A549 (cell line): ENCODE measurements around the gene ZBTB20.
A peak's percentile ranks its signal among the peaks of the same experiment; 100 is the strongest.

ENCODE experiments used
- HDAC2 ChIP-seq: fragments of 200-600 bp; sonication (generic); IDR thresholded peaks from 2 replicates; pipeline ENCODE4 v1.6.1; 2016
- HOXA7 ChIP-seq: fragments of 250-450 bp; sonication (Bioruptor Pico); IDR thresholded peaks from 2 replicates; pipeline ENCODE4 v1.5.0; 2020; ENCODE audit warnings: mild to moderate bottlenecking, moderate library complexity
- MAFK ChIP-seq: fragments of 450-650 bp; IDR thresholded peaks from 2 replicates; pipeline ENCODE4 v1.6.1; 2014; ENCODE audit not compliant: partially characterized antibody
- POLR2A ChIP-seq: IDR thresholded peaks from 2 replicates; pipeline ENCODE4 v1.6.1; 2012; ENCODE audit warnings: mild to moderate bottlenecking, low read length
- RFX5 ChIP-seq: fragments of 450-650 bp; IDR thresholded peaks from 2 replicates; pipeline ENCODE4 v1.7.1; 2014; ENCODE audit warnings: antibody characterized with exemption, mild to moderate bottlenecking, moderate library complexity
- TP53 ChIP-seq: fragments of 250-450 bp; sonication (Bioruptor Pico); IDR thresholded peaks from 2 replicates; pipeline ENCODE4 v1.5.0; 2021; ENCODE audit warnings: mild to moderate bottlenecking, moderate library complexity
- ZC3H11A ChIP-seq: fragments of 450-650 bp; IDR thresholded peaks from 2 replicates; pipeline ENCODE4 v1.6.1; 2014; ENCODE audit warnings: antibody characterized with exemption, mild to moderate bottlenecking
- ZFP36 ChIP-seq: fragments of 450-650 bp; IDR thresholded peaks from 2 replicates; pipeline ENCODE4 v1.6.1; 2014; ENCODE audit warnings: borderline replicate concordance; ENCODE audit not compliant: partially characterized antibody
- TF ChIP-seq, protein P1 (sequence below): fragments of >200 bp; sonication (Bioruptor Twin); formaldehyde crosslinking; IDR thresholded peaks from 3 replicates; pipeline ENCODE4 v1.5.1; 2016
- TF ChIP-seq, protein P2 (sequence below): fragments of 450-650 bp; IDR thresholded peaks from 2 replicates; pipeline ENCODE4 v1.6.1; 2014; ENCODE audit warnings: antibody characterized with exemption
- TF ChIP-seq, protein P3 (sequence below): IDR thresholded peaks from 2 replicates; pipeline ENCODE4 v1.6.1; 2012; ENCODE audit warnings: low read depth, borderline replicate concordance

DNA sequence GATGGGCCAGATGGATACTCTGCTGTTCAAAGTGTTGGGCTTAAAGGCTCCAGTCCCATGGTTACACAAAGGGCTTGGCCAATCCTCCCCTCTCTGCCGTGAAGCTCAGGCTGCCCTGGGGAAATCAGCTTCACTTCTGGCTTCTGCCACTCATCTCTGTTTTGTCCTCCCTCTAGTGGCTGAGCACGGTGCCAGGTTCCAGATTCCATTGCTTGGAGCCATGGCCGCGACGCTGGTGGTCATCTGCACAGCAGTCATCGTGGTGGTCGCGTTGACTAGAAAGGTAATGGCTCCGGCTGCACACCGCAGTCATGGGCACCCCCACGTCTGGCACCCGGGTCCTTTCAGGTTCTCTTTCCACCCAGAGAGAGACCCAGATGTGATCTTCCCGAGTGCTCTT lies 847.7 kb downstream of the ZBTB20 start:
- TF ChIP-seq, protein P1, sequence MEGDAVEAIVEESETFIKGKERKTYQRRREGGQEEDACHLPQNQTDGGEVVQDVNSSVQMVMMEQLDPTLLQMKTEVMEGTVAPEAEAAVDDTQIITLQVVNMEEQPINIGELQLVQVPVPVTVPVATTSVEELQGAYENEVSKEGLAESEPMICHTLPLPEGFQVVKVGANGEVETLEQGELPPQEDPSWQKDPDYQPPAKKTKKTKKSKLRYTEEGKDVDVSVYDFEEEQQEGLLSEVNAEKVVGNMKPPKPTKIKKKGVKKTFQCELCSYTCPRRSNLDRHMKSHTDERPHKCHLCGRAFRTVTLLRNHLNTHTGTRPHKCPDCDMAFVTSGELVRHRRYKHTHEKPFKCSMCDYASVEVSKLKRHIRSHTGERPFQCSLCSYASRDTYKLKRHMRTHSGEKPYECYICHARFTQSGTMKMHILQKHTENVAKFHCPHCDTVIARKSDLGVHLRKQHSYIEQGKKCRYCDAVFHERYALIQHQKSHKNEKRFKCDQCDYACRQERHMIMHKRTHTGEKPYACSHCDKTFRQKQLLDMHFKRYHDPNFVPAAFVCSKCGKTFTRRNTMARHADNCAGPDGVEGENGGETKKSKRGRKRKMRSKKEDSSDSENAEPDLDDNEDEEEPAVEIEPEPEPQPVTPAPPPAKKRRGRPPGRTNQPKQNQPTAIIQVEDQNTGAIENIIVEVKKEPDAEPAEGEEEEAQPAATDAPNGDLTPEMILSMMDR, result peak; percentile 58
- TF ChIP-seq ZFP36 (no peak), ZC3H11A (no peak), RFX5 (no peak), HDAC2 (no peak), POLR2A (no peak), MAFK (no peak), HOXA7 (no peak), TP53 (no peak)
- TF ChIP-seq, protein P2, sequence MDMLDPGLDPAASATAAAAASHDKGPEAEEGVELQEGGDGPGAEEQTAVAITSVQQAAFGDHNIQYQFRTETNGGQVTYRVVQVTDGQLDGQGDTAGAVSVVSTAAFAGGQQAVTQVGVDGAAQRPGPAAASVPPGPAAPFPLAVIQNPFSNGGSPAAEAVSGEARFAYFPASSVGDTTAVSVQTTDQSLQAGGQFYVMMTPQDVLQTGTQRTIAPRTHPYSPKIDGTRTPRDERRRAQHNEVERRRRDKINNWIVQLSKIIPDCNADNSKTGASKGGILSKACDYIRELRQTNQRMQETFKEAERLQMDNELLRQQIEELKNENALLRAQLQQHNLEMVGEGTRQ, result no peak
- TF ChIP-seq, protein P3, sequence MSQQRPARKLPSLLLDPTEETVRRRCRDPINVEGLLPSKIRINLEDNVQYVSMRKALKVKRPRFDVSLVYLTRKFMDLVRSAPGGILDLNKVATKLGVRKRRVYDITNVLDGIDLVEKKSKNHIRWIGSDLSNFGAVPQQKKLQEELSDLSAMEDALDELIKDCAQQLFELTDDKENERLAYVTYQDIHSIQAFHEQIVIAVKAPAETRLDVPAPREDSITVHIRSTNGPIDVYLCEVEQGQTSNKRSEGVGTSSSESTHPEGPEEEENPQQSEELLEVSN, result no peak
